Vagina (tissue), 2 donors: ENCODE measurements around the gene TGIF2. TPM values are rescaled to one million over a fixed set of nuclear protein-coding genes. Genes with fewer than 3 reads are reported as not detected.

Experiments
- DNase-seq, 2 donors: peaks; one replicate each; pipeline ENCODE4 v3.0.0-alpha.2; 2017; ENCODE audit errors: extremely low spot score in 2 of 2
- H3K27ac ChIP-seq: fragments of 200-600 bp; sonication (generic); one replicate; pipeline ENCODE4 v1.5.1; 2019
- H3K27me3 ChIP-seq: fragments of 200-600 bp; sonication (generic); one replicate; pipeline ENCODE4 v1.5.1; 2019
- H3K36me3 ChIP-seq, 2 donors: fragments of 200-600 bp; sonication (generic); one replicate each; pipeline ENCODE4 v1.5.1; 2017 to 2019
- H3K4me1 ChIP-seq: fragments of 200-600 bp; sonication (generic); one replicate; pipeline ENCODE4 v1.5.1; 2019
- H3K4me3 ChIP-seq, 2 donors: fragments of 200-600 bp; sonication (generic); 1 replicate in 1 of 2; 2 replicates in 1 of 2; pipeline ENCODE4 v1.5.1; 2016 to 2019
- H3K9me3 ChIP-seq: fragments of 200-600 bp; sonication (generic); one replicate; pipeline ENCODE4 v1.5.1; 2019
- CTCF ChIP-seq, 3 experiments: fragments of 450-650 bp in 2 of 3; fragments of 200-600 bp in 1 of 3; sonication (generic) in 1 of 3; IDR thresholded peaks; one replicate each; pipeline ENCODE4 v1.5.1; 2017 to 2019; ENCODE audit warnings: antibody characterized with exemption in 3 of 3, mild to moderate bottlenecking in 2 of 3, moderate library complexity in 2 of 3
- POLR2A ChIP-seq, 2 donors: fragments of 450-650 bp; IDR thresholded peaks; one replicate each; pipeline ENCODE4 v1.6.1; 2017; ENCODE audit warnings: antibody characterized with exemption in 2 of 2, mild to moderate bottlenecking in 2 of 2, moderate library complexity in 2 of 2
- POLR2AphosphoS5 ChIP-seq, 2 donors: sonication (generic); formaldehyde crosslinking; IDR thresholded peaks; one replicate each; pipeline ENCODE4 v1.9.0; 2017; ENCODE audit warnings: antibody characterized with exemption in 2 of 2, mild to moderate bottlenecking in 2 of 2, low read depth in 1 of 2; ENCODE audit not compliant: insufficient read depth in 1 of 2
- intact Hi-C: fragments of 100-400 bp; cut with DNase I; formaldehyde crosslinking; loops from one replicate; pipeline ENCODE4 v1.15.1; 2023
- total RNA-seq: library from RNA; depleted of rRNA; stranded (reverse); fragments of >200 nt; gene quantifications from one replicate; pipeline ENCODE4 v1.2.3, GENCODE V29; 2016

Gene TGIF2
- total RNA-seq, 1 donor from 2014 or later: 9.3 TPM

DNA sequence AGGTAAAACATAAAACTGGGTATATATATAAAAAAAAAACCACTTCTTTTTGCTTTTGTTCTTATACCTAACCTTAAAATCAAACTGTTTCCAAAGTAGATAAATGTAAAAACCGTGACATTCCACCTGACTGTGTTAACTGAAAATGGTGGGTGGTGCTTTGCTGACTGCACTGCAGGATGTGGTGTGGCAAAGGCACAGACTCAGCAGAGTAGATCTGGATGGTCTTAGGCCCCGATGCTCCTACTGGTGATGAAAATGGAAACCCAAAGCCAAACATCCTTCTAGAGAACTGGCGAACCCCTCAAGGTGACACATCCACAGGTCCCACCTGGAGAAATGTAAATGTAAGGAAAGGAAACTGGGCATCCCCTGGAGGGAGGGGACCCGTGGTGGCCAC lies 8.9 kb downstream of the TGIF2 start:
- H3K27ac ChIP-seq: no peak overlapping the region
- TF ChIP-seq POLR2AphosphoS5 (IDR thresholded peaks at IDR 0.05; ENCODE audit: insufficient read depth in 1 of 2, low read depth in 1 of 2) (no peak), POLR2A (IDR thresholded peaks at IDR 0.05) (no peak)
- no peaks in the 10 kb centered on the region for H3K9me3 ChIP-seq
- no peaks in the 10 kb centered on the region for H3K4me1 ChIP-seq
- no peaks in the 10 kb centered on the region for H3K27me3 ChIP-seq
- no peak overlapping the region for H3K4me3 ChIP-seq
- peaks cover 0 to 11% of the 10 kb centered on the region in 2 donors for H3K36me3 ChIP-seq
- DNase-seq: no peak
- intact Hi-C loops: no loop called here

- no peaks in the 10 kb centered on the region for H3K27me3 ChIP-seq
- TF ChIP-seq CTCF (IDR thresholded peaks at IDR 0.05) (no peak), POLR2A (IDR thresholded peaks at IDR 0.05) (no peak), POLR2AphosphoS5 (IDR thresholded peaks at IDR 0.05; ENCODE audit: insufficient read depth in 1 of 2, low read depth in 1 of 2) (no peak)
- DNase-seq: no peak
- no peaks in the 10 kb centered on the region for H3K4me1 ChIP-seq
- peaks cover 0 to 11% of the 10 kb centered on the region in 2 donors for H3K36me3 ChIP-seq
- no peak overlapping the region for H3K27ac ChIP-seq
- intact Hi-C loops: no loop called here
- no peaks in the 10 kb centered on the region for H3K9me3 ChIP-seq
- H3K4me3 ChIP-seq: no peak overlapping the region
Observed at GRCh38 chr20:36582821-36583220, 9.4 kb downstream of the TGIF2 start.

DNA sequence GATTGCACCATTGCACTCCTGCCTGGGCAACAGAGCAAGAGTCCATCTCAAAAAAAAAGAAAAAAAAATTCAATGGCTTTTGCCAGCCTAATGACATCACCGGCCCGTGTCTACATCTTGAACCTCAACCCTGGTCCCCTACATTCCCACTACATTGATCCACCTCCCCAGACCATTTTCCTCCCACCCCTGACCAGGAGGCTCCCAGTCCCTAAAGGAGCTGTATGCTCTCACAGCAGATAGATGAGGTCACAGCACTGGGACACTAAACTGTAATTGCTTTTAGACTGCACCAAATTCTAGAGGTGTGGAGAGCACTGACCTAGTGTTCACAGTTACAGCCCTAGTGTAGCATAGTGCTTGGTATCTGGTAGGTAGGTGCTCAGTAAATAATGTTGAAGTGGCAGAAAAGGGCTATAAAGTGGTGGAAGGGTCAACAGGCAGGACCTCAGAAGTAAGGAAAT lies 10.7 kb downstream of the TGIF2 start:
- H3K4me3 ChIP-seq: no peak overlapping the region
- no peaks in the 10 kb centered on the region for H3K27me3 ChIP-seq
- peaks cover 0 to 11% of the 10 kb centered on the region in 2 donors for H3K36me3 ChIP-seq
- H3K9me3 ChIP-seq: no peaks in the 10 kb centered on the region
- intact Hi-C loops: no loop called here
- no peak for TF ChIP-seq CTCF (IDR thresholded peaks at IDR 0.05)
- no peak for TF ChIP-seq POLR2AphosphoS5 (IDR thresholded peaks at IDR 0.05; ENCODE audit: insufficient read depth in 1 of 2, low read depth in 1 of 2)
- no peak for TF ChIP-seq POLR2A (IDR thresholded peaks at IDR 0.05)
- no peak for DNase-seq
- H3K4me1 ChIP-seq: no peaks in the 10 kb centered on the region
- H3K27ac ChIP-seq: no peak overlapping the region

GRCh38 chr20:36585410-36586125 lies 12.2 kb downstream of the TGIF2 start:
- no peaks in the 10 kb centered on the region for H3K27me3 ChIP-seq
- no peaks in the 10 kb centered on the region for H3K9me3 ChIP-seq
- H3K4me1 ChIP-seq: no peaks in the 10 kb centered on the region
- intact Hi-C loops: no loop called here
- no peak overlapping the region for H3K4me3 ChIP-seq
- no peaks in the 10 kb centered on the region for H3K36me3 ChIP-seq
- TF ChIP-seq POLR2A (IDR thresholded peaks at IDR 0.05) (no peak), CTCF (IDR thresholded peaks at IDR 0.05) (no peak), POLR2AphosphoS5 (IDR thresholded peaks at IDR 0.05; ENCODE audit: insufficient read depth in 1 of 2, low read depth in 1 of 2) (no peak)
- DNase-seq: no peak
- H3K27ac ChIP-seq: no peak overlapping the region

DNA sequence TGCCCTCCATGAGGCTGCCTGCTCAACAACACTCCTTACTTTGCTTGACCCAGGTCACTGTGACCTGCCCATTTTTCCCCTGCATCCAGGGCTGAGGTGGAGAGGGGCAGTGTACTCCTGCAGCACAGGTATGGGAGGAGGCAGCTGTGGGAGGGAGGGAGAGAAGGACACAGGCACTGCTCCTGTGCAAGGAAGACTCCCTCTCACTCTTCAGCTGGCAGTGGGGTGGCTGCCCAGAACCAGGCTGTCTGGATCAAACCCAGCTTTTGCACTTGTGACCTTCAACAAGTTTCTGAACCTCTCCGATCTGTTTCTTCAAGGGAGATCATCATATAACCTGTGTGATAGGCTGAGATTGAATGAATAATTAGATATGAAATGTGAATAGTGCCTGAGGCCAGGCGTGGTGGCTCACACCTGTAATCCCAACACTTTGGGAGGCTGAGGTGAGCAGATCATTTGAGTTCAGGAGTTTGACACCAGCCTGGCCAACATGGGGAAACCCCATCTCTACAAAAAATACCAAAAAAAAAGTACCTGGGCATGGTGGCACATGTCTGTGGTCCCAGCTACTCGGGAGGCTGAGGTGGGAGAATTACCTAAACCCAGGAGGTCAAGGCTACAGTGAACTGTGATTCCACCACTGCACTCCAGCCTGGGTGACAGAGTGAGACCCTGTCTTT lies 14.1 kb downstream of the TGIF2 start:
- no peaks in the 10 kb centered on the region for H3K9me3 ChIP-seq
- DNase-seq: no peak
- H3K4me1 ChIP-seq: no peaks in the 10 kb centered on the region
- H3K27me3 ChIP-seq: no peaks in the 10 kb centered on the region
- H3K4me3 ChIP-seq: no peak overlapping the region
- no peak overlapping the region for H3K27ac ChIP-seq
- intact Hi-C loops: no loop called here
- TF ChIP-seq CTCF (IDR thresholded peaks at IDR 0.05): no peak
- TF ChIP-seq POLR2AphosphoS5 (IDR thresholded peaks at IDR 0.05; ENCODE audit: insufficient read depth in 1 of 2, low read depth in 1 of 2): no peak
- TF ChIP-seq POLR2A (IDR thresholded peaks at IDR 0.05): no peak
- H3K36me3 ChIP-seq: peaks cover 0 to 5% of the 10 kb centered on the region in 2 donors
